ENCODE measurements around the gene PRKX.
"Not testable (repeated sequence)": the region's sequence is repeated elsewhere in the genome, so short reads cannot be mapped to it uniquely, and the experiment has no call there.

GRCh38 chrX:3732326-3733042 is 19.0 kb upstream of the PRKX start:
- TF ChIP-seq, protein P1, sequence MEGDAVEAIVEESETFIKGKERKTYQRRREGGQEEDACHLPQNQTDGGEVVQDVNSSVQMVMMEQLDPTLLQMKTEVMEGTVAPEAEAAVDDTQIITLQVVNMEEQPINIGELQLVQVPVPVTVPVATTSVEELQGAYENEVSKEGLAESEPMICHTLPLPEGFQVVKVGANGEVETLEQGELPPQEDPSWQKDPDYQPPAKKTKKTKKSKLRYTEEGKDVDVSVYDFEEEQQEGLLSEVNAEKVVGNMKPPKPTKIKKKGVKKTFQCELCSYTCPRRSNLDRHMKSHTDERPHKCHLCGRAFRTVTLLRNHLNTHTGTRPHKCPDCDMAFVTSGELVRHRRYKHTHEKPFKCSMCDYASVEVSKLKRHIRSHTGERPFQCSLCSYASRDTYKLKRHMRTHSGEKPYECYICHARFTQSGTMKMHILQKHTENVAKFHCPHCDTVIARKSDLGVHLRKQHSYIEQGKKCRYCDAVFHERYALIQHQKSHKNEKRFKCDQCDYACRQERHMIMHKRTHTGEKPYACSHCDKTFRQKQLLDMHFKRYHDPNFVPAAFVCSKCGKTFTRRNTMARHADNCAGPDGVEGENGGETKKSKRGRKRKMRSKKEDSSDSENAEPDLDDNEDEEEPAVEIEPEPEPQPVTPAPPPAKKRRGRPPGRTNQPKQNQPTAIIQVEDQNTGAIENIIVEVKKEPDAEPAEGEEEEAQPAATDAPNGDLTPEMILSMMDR (IDR thresholded peaks at IDR 0.05) = not testable (repeated sequence)
- not testable (repeated sequence) for TF ChIP-seq POLR2AphosphoS5 (IDR thresholded peaks at IDR 0.05; ENCODE audit: low read depth, low read length); REST (IDR thresholded peaks at IDR 0.05; ENCODE audit: insufficient read depth in 1 of 2, low read depth in 2 of 2, low read length in 1 of 2); TCF7L2 (IDR thresholded peaks at IDR 0.05; ENCODE audit: low read depth, low read length)
